ENCODE measurements around the gene RAD50.
"Not testable (repeated sequence)": the region's sequence is repeated elsewhere in the genome, so short reads cannot be mapped to it uniquely, and the experiment has no call there.

The RAD50 gene

GRCh38 chr5:132556153-132556762, 519 bp upstream of the RAD50 start:
- no peak for DNase-seq (ENCODE audit: insufficient read length, low spot score)
- FAIRE-seq: no peak

- FAIRE-seq: no peak
- DNase-seq (ENCODE audit: insufficient read length, low spot score): peak; percentile 20
These were observed 848 bp downstream of the RAD50 start for GRCh38 chr5:132557478-132558172.

GRCh38 chr5:132559383-132560060, 2.7 kb downstream of the RAD50 start:
- FAIRE-seq: no peak
- DNase-seq (ENCODE audit: insufficient read length, low spot score): no peak

GRCh38 chr5:132561601-132562000, 4.8 kb downstream of the RAD50 start:
- no peak for DNase-seq (ENCODE audit: insufficient read length, low spot score)
- no peak for FAIRE-seq

GRCh38 chr5:132564555-132564954, 7.8 kb downstream of the RAD50 start:
- not testable (repeated sequence) for DNase-seq (ENCODE audit: insufficient read length, low spot score); FAIRE-seq

GRCh38 chr5:132566657-132567056, 9.9 kb downstream of the RAD50 start:
- no peak for FAIRE-seq

GRCh38 chr5:132576123-132576522, 19.3 kb downstream of the RAD50 start:
- no peak for FAIRE-seq
- no peak for DNase-seq (ENCODE audit: insufficient read length, low spot score)

More at GRCh38 chr5:132566657-132567056, 9.9 kb downstream of the RAD50 start:
- no peak for DNase-seq (ENCODE audit: insufficient read length, low spot score)

- not testable (repeated sequence) for DNase-seq (ENCODE audit: insufficient read length, low spot score); FAIRE-seq
These were observed 27.8 kb downstream of the RAD50 start for GRCh38 chr5:132584560-132584959.

GRCh38 chr5:132586063-132586462, 29.3 kb downstream of the RAD50 start:
- no peak for FAIRE-seq
- DNase-seq (ENCODE audit: insufficient read length, low spot score): no peak

- DNase-seq (ENCODE audit: insufficient read length, low spot score): no peak
- FAIRE-seq: no peak
These were observed 32.7 kb downstream of the RAD50 start for GRCh38 chr5:132589467-132589866.

GRCh38 chr5:132591145-132591544, 34.4 kb downstream of the RAD50 start:
- FAIRE-seq (no peak), DNase-seq (ENCODE audit: insufficient read length, low spot score) (peak; percentile 9)

GRCh38 chr5:132592521-132592920, 35.7 kb downstream of the RAD50 start:
- FAIRE-seq (no peak), DNase-seq (ENCODE audit: insufficient read length, low spot score) (no peak)

- DNase-seq (ENCODE audit: insufficient read length, low spot score) (no peak), FAIRE-seq (no peak)
These were observed 37.4 kb downstream of the RAD50 start for GRCh38 chr5:132594170-132594569.

GRCh38 chr5:132595624-132596023, 38.8 kb downstream of the RAD50 start:
- no peak for FAIRE-seq
- no peak for DNase-seq (ENCODE audit: insufficient read length, low spot score)

- FAIRE-seq: no peak
- no peak for DNase-seq (ENCODE audit: insufficient read length, low spot score)
These were observed 44.4 kb downstream of the RAD50 start for GRCh38 chr5:132601071-132601728.

- FAIRE-seq: no peak
- DNase-seq (ENCODE audit: insufficient read length, low spot score): no peak
These were observed 50.3 kb downstream of the RAD50 start for GRCh38 chr5:132607095-132607494.

- FAIRE-seq (no peak), DNase-seq (ENCODE audit: insufficient read length, low spot score) (no peak)
These were observed 51.3 kb downstream of the RAD50 start for GRCh38 chr5:132608107-132608506.

GRCh38 chr5:132611965-132612364, 55.2 kb downstream of the RAD50 start:
- FAIRE-seq: no peak
- no peak for DNase-seq (ENCODE audit: insufficient read length, low spot score)

GRCh38 chr5:132612846-132613245, 56.1 kb downstream of the RAD50 start:
- DNase-seq (ENCODE audit: insufficient read length, low spot score) (no peak), FAIRE-seq (no peak)

GRCh38 chr5:132621699-132622098, 64.9 kb downstream of the RAD50 start:
- DNase-seq (ENCODE audit: insufficient read length, low spot score) (no peak), FAIRE-seq (no peak)

GRCh38 chr5:132622608-132623007, 65.8 kb downstream of the RAD50 start:
- no peak for FAIRE-seq
- DNase-seq (ENCODE audit: insufficient read length, low spot score): no peak
